ENCODE measurements around the gene PTGER2.
A peak's percentile ranks its signal among the peaks of the same experiment; 100 is the strongest.

The PTGER2 gene, protein sequence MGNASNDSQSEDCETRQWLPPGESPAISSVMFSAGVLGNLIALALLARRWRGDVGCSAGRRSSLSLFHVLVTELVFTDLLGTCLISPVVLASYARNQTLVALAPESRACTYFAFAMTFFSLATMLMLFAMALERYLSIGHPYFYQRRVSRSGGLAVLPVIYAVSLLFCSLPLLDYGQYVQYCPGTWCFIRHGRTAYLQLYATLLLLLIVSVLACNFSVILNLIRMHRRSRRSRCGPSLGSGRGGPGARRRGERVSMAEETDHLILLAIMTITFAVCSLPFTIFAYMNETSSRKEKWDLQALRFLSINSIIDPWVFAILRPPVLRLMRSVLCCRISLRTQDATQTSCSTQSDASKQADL

GRCh38 chr14:52313903-52314594 lies at the start of gene PTGER2:
Gene PTGER2, plus strand, starts transcription at chr14:52314312. Its CDS starts 237 bp downstream, at chr14:52314549.
- peak; percentile 15 for DNase-seq

GRCh38 chr14:52265253-52265652 lies 48.9 kb upstream of the PTGER2 start:
- no peak for DNase-seq

DNA sequence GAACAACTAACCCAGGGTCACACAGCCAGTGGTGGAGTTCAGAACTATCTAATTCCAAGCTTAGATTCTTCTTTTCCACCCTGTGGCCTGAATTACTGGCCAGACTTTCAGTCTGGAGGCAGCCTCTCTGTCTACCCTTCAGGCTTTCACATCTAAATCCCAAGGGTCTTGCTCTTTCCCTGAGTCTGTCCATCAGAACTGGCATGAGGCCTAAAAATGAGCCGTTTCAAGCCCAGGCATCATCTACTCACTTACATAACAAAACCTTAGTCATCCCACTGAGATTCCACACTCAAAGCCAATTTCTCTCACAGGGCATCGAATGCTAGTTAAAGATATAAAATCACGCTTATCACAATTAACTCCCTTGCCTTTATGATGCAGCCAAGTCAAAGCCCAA lies 47.9 kb upstream of the PTGER2 start:
- DNase-seq: no peak

DNA sequence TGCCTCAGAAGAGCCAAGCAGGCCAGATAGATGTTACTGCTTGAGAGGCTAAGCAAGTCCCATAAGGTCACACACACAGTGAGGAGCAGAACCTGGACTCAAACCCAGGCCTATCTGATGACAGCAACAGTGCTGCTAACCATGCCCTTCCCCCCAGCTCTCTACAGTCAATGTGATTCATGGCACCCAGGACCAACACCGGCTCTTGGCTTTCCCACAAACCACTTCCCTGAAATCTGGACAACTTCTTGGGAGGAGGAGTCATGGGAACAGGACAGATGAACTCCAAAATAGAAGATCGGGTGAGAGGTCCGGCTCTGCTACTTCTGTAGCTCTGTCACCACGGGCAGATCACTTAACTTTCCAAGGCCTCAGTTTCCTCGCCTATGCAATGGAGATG lies 47.3 kb upstream of the PTGER2 start:
- no peak for DNase-seq

DNA sequence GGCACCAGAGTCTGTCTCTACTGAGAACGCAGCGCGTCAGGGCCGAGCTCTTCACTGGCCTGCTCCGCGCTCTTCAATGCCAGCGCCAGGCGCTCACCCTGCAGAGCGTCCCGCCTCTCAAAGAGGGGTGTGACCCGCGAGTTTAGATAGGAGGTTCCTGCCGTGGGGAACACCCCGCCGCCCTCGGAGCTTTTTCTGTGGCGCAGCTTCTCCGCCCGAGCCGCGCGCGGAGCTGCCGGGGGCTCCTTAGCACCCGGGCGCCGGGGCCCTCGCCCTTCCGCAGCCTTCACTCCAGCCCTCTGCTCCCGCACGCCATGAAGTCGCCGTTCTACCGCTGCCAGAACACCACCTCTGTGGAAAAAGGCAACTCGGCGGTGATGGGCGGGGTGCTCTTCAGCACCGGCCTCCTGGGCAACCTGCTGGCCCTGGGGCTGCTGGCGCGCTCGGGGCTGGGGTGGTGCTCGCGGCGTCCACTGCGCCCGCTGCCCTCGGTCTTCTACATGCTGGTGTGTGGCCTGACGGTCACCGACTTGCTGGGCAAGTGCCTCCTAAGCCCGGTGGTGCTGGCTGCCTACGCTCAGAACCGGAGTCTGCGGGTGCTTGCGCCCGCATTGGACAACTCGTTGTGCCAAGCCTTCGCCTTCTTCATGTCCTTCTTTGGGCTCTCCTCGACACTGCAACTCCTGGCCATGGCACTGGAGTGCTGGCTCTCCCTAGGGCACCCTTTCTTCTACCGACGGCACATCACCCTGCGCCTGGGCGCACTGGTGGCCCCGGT lies 46.4 kb upstream of the PTGER2 start, which contains the start of gene PTGDR:
TSS of gene PTGDR (plus strand) at position 198 of the 778 bp plus-strand sequence. CDS start at position 315, 117 bp downstream.
- no peak for DNase-seq

DNA sequence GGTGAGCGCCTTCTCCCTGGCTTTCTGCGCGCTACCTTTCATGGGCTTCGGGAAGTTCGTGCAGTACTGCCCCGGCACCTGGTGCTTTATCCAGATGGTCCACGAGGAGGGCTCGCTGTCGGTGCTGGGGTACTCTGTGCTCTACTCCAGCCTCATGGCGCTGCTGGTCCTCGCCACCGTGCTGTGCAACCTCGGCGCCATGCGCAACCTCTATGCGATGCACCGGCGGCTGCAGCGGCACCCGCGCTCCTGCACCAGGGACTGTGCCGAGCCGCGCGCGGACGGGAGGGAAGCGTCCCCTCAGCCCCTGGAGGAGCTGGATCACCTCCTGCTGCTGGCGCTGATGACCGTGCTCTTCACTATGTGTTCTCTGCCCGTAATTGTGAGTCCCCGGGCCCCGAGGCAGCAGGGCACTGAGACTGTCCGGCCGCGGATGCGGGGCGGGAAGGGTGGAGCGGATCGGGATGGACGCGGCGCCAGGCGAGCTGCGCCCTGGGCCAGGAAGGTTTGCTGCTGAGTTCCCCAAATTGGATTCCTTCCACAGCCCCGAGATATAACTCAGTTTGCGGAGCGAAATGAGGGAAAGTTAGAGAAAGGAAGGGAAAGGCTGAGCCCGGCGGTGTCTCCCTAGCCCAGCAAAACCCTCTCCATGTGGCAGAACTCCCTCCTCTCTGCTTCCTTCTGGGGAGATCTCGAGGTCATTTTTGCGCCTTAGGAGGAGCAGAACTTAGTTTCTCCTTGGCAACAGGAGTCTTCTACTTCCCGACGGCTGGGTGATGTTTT lies 45.6 kb upstream of the PTGER2 start:
- DNase-seq: no peak

DNA sequence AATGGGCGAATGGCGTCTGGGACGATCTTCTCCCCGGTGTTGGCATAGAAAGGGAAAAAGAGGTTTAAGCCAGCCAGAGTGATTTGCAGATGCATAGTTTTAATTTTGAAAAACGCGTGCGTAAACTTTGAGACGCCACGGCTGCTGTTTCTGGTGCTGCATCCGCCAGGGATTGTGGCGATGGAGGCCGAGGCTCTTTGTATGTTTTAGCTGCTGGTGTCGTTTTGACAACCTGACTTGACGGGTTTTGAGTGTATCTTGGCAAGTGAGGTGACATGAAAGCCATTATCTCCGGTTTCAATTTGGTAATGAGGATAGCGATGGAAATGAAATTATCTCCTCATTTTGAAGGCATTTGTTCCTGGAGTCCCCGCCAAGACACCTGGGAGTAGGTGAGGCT lies 45.0 kb upstream of the PTGER2 start:
- no peak for DNase-seq

- DNase-seq: no peak
Observed at GRCh38 chr14:52269982-52270381, 44.1 kb upstream of the PTGER2 start.

- no peak for DNase-seq
Observed at GRCh38 chr14:52271538-52271937, 42.6 kb upstream of the PTGER2 start.

GRCh38 chr14:52272375-52272774 lies 41.7 kb upstream of the PTGER2 start:
- peak; percentile 11 for DNase-seq

- no peak for DNase-seq
Observed at GRCh38 chr14:52275372-52275771, 38.7 kb upstream of the PTGER2 start.

DNA sequence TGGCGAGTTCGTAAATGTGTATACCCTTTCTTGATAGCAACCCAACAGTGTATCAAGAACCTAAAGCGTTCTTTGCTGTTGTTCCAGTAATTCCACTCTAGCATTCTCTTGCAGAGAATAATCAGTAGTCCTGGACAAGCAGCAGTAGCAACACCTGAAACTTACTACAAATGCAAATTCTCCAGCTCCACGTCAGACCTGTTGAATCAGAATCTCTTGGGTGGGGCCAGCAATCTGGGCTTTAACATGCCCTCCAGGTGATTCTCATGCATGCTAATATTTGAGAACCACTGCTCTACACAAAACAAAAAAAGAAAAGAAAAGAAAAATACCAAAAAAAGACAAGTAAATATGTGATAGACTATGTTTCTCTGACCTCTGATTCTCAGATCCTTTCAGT lies 36.6 kb upstream of the PTGER2 start:
- no peak for DNase-seq

GRCh38 chr14:52279408-52279807 lies 34.7 kb upstream of the PTGER2 start:
- DNase-seq: no peak

GRCh38 chr14:52283099-52283498 lies 31.0 kb upstream of the PTGER2 start:
- DNase-seq: no peak

DNA sequence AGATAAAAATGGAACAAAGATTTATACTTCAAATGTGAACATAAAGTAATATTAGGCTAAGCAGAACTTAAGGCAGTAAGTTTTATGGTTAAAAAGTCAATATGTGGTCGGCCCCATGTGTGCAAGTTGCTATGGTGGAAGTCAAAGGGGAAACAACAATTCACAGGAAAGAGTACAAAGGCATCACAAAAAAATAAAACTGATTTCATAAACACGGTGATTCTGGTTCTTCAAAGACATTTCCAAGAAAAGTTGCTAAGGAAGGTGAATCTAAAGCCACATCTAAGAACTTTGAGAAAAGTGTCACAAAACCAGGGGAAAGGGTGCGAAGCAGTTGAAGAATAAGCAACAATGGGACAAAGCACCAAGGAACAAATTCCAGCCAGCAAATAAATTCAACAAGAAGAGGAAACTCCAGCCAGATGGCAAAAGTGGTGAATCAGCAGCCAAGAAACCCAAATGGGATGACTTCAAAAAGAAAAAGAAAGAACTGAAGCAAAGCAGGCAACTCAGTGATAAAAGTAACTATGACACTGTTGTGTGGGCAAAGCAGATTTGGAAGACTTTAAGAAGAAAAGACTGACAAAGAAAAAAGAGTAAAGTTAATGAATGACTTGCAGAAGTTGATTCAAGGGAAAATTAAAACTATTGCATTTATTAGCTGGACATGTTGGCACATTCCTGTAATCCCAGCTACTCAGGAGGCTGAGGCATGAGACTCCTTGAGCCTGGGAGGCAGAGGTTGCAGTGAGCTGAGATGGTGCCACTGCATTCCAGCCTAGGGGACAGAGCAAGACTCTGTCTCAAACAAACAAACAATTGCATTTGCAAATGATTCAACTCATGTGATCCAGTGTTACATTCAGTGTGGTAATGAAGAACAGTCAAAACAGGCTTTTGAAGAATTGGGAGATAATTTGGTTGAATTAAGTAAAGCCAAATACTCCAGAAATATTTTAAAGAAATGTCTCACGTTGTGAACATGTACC lies 27.2 kb upstream of the PTGER2 start:
- no peak for DNase-seq

DNA sequence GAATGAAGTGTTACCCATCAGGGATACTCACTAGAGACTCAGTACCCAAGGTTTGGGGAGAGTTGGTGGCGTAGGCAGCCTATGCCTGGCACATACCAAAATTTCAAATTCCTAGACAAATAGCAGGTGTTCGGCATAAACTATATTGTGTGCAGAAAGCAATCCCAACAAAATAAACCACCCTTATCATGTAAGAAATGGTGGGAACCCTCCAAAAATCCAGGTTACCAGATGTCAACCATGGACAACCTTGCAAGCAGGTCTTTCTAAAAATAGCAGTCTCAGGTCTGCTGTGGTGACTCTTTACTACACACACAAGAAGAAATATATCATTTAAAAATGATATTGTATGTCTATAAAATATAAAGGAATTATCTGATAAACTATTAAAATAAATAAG lies 17.7 kb upstream of the PTGER2 start:
- no peak for DNase-seq

DNA sequence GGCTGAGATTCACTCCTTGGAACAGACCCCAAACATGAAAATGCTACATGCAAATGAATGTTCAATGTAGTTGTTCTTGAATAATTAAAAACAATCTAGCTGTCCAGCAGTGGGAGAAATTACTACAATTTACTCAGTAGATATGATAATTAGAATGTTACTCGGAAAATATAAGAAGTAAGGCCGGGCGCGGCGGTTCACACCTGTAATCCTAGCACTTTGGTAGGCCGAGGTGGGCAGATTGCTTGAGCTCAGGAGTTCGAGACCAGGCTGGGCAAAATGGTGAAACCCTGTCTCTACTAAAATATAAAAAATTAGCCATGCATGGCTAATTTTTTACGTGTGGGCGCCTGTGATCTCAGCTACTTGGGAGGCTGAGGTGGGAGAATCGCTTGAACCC lies 15.3 kb upstream of the PTGER2 start:
- DNase-seq: no peak

GRCh38 chr14:52299692-52300278 lies 14.3 kb upstream of the PTGER2 start:
- no peak for DNase-seq

DNA sequence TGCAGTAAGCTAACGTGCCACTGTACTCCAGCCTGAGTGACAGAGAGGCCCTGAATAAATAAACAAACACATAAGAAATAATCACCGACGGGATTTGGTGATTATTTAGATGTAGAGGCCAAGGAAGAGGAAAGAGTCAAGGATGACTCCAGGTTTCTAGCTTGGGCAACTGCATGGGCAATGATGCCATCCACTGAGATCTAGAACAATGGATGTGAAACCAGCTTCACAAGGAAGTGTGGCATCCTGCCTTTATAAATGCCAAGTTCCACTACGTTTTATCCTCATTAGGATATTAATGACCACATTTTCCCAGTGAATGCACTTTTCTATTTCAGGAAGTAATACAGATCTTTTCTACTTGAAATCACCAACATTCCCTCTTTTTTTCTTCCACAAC lies 10.9 kb upstream of the PTGER2 start:
- DNase-seq: no peak

- no peak for DNase-seq
Observed at GRCh38 chr14:52304248-52304904, 9.7 kb upstream of the PTGER2 start.

DNA sequence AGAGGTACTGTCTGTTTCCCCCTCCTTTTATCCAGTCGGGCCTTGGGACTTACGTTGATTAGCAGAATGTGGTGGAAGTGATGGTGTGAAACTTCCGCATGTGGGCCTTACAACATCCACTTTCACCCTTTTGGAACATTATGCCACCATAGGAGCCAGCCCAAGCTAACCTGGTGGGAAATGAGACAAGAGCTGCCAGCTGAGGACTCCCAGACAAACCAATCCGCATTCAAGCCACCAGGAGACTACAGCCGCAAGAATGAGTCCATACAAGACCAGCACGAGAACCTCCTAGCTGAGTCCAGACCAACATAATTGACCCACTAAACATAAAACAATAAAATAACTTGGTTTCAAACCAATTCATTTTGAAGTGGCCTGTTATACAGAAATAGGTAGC lies 9.1 kb upstream of the PTGER2 start:
- DNase-seq: no peak

Measured in NCI-H526 treated with DMSO at 0.1 percent for 48 hours (cell line).